Measurements from ENCODE around the gene BEAN1. TPM values are rescaled to one million over a fixed set of nuclear protein-coding genes. Genes with fewer than 3 reads are reported as not detected.

BEAN1 gene
- total RNA-seq, 4 donors from 2014 or later = 0.52 to 3.9 TPM; not detected in 2

DNA sequence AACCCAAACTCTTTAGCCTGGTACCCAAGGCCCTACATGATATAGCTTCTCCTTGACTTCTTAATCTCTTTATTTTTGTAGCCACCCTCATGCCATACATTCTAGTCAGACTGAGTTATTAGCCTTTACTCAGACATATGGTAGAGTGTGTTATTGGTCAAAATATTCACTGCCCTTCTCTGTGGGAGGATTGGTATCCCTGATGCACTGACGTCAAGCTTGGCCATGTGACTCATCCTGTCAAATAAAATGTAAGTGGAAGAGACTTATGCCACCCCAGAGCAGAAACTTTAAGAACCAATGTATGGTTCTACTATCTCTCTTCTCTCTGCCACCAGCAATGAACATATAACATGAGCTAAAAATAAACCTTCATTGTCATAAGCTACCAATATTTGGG, 12.2 kb upstream of the BEAN1 start:
- H3K9me3 ChIP-seq = no peaks in the 10 kb centered on the region
- intact Hi-C loops (cut with DNase I; ENCODE audit: low total_unique reads) = no loop called here
- H3K27me3 ChIP-seq = peaks cover 0 to 5% of the 10 kb centered on the region in 2 donors
- H3K4me1 ChIP-seq = no peaks in the 10 kb centered on the region
- TF ChIP-seq POLR2A (IDR thresholded peaks at IDR 0.05) = no peak
- TF ChIP-seq, protein P1, sequence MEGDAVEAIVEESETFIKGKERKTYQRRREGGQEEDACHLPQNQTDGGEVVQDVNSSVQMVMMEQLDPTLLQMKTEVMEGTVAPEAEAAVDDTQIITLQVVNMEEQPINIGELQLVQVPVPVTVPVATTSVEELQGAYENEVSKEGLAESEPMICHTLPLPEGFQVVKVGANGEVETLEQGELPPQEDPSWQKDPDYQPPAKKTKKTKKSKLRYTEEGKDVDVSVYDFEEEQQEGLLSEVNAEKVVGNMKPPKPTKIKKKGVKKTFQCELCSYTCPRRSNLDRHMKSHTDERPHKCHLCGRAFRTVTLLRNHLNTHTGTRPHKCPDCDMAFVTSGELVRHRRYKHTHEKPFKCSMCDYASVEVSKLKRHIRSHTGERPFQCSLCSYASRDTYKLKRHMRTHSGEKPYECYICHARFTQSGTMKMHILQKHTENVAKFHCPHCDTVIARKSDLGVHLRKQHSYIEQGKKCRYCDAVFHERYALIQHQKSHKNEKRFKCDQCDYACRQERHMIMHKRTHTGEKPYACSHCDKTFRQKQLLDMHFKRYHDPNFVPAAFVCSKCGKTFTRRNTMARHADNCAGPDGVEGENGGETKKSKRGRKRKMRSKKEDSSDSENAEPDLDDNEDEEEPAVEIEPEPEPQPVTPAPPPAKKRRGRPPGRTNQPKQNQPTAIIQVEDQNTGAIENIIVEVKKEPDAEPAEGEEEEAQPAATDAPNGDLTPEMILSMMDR (IDR thresholded peaks at IDR 0.05) = no peak
- H3K4me3 ChIP-seq = no peak overlapping the region
- no peak overlapping the region for H3K27ac ChIP-seq
- no peak for DNase-seq
- H3K36me3 ChIP-seq = no peaks in the 10 kb centered on the region

DNA sequence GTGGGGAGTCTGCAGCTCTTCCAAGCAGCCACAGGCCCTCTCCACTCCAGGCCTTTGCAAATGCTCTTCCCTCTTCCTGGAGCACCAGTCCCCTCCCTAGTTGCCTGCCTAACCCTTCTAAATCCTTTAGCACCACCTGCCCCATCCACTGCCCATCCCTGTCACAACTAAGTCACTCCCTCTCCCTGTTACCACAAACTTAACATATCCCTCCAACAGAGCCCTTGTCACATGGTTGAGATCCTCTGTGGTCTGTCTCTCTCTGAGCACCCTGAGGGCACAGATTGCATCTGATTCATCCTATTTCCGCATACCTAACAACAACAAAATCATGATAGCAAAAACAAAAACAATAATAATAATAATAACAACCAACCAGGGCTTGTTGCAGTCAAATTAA, 11.0 kb upstream of the BEAN1 start:
- Histone ChIP-seq H3K36me3 (no peaks in the 10 kb centered on the region), H3K27me3 (peaks cover 0 to 5% of the 10 kb centered on the region in 2 donors), H3K9me3 (no peaks in the 10 kb centered on the region), H3K4me3 (no peak overlapping the region), H3K4me1 (no peaks in the 10 kb centered on the region), H3K27ac (no peak overlapping the region)
- intact Hi-C loops (cut with DNase I; ENCODE audit: low total_unique reads) = no loop called here
- no peak for DNase-seq
- TF ChIP-seq, protein P1 (IDR thresholded peaks at IDR 0.05) = no peak
- TF ChIP-seq POLR2A (IDR thresholded peaks at IDR 0.05) = no peak

DNA sequence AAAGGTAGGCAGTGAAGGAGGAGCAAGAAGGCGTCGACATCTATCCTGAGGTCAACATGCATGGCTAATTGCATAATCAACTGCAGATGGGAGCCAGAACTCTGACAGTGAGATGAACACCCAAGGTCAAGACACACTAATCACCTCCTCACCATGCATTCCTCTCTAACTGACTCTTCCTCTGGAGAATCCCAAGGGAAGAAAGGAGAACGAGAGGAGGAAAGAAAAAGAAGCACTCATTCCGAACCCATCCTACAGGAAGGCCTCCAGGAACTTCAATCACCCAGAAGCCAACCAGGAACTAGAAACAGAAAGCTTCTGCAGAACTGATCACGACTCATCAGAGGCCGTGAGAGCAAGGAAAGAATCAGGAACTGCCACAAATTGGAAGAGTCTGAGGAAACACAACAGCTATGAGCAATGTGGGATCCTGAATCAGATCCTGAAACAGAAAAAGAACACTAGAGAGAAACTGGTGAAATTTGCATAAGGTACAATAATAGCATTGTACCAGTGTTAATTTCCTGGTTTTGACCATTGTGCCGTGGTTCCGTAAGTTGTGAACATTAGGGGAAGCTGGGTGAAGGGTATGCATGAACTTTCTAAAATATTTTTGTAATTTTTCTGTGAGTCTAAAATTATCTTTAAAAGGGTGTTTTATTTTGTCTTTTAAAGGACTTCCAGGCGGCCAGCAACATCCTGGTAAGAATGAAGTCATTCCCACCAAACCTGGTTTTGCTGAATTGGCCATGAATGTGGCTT, 10.0 kb upstream of the BEAN1 start:
- no peaks in the 10 kb centered on the region for H3K36me3 ChIP-seq
- no peak overlapping the region for H3K27ac ChIP-seq
- no peak for DNase-seq
- H3K4me1 ChIP-seq = no peaks in the 10 kb centered on the region
- H3K27me3 ChIP-seq = peaks cover 0 to under 1% of the 10 kb centered on the region in 2 donors
- no peaks in the 10 kb centered on the region for H3K9me3 ChIP-seq
- intact Hi-C loops (cut with DNase I; ENCODE audit: low total_unique reads) = no loop called here
- TF ChIP-seq, protein P1 (IDR thresholded peaks at IDR 0.05) = no peak
- no peak for TF ChIP-seq POLR2A (IDR thresholded peaks at IDR 0.05)
- H3K4me3 ChIP-seq = no peak overlapping the region

DNA sequence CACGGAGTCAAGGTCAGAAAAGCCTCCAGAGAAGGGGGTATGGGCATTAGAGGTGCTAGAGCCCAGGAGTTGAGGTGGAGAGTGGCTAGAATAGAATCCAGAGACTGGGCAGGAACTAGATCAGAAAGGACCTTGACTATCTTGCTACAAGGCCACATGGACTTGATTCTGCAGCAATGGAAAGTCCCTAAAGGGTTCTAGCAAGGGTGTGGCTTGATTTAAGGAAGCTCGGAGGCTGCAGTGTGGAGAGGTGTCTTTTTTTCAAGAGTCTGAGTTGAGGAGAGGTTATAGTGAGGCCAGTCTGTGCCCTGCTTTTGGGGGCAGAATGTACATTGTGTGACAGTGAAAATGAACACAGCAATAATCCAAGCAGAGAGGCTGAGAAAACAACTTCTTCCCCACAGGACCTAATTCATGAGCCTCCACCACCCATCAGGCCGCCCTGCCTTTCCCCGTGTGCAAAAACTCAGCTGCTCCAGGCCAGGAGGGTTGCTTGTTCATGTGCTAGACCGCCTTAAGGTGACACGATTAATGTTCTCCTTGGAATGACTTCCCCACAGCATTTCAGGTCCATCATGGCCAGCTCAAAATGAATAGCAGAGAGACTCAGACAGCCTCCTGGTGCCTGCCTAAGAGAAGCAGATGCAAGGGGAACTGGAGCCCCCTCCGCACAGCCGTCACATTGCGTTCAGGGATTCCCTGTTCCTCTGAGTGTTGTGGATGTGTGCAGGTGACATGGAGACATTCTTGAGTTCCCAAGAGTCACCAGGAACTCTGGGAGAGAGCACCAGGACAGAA, 8.7 kb upstream of the BEAN1 start:
- Histone ChIP-seq H3K36me3 (no peaks in the 10 kb centered on the region), H3K4me1 (no peaks in the 10 kb centered on the region), H3K4me3 (no peak overlapping the region), H3K27ac (no peak overlapping the region), H3K27me3 (no peaks in the 10 kb centered on the region), H3K9me3 (no peaks in the 10 kb centered on the region)
- TF ChIP-seq, protein P1 (IDR thresholded peaks at IDR 0.05) = no peak
- DNase-seq = no peak
- intact Hi-C loops (cut with DNase I; ENCODE audit: low total_unique reads) = no loop called here

DNA sequence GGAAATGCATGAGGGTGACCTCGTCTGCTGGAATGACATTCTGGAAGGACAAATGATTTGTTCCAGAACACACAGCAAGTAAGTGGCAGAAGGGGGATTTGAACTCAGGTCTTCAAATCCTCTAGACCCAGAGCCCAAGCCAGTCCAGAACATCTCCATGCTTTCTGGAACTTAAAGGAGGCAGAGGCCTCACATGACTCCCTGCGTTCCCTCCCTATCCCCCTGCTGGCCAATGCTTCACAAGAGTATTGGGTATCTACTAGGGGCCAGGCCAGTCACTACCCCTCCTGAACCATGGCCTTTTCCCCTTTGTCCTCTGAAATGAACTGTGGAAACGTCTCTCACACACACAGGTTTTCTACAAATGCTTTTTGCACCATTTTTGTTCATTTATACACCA, 7.6 kb upstream of the BEAN1 start:
- Histone ChIP-seq H3K4me3 (no peak overlapping the region), H3K36me3 (no peaks in the 10 kb centered on the region), H3K9me3 (no peaks in the 10 kb centered on the region), H3K27ac (no peak overlapping the region), H3K4me1 (no peaks in the 10 kb centered on the region), H3K27me3 (no peaks in the 10 kb centered on the region)
- no peak for DNase-seq
- intact Hi-C loops (cut with DNase I; ENCODE audit: low total_unique reads) = no loop called here
- TF ChIP-seq, protein P1 (IDR thresholded peaks at IDR 0.05) = no peak
- TF ChIP-seq POLR2A (IDR thresholded peaks at IDR 0.05) = no peak
